Progenitor cell of endocrine pancreas (in vitro differentiated cells): ENCODE measurements around the gene PDE1A. TPM values are rescaled to one million over a fixed set of nuclear protein-coding genes. Genes with fewer than 3 reads are reported as not detected.

Source experiments
- DNase-seq: peaks from one replicate; pipeline ENCODE4 v3.0.0; 2021; ENCODE audit warnings: low spot score; ENCODE audit not compliant: unreplicated experiment
- H3K27ac Mint-ChIP-seq: 2 replicates; pipeline ENCODE4 v1.8.0; 2021; ENCODE audit warnings: mild to moderate bottlenecking, moderate library complexity, mixed read lengths
- H3K27me3 Mint-ChIP-seq: 2 replicates; pipeline ENCODE4 v1.8.0; 2021; ENCODE audit warnings: mixed read lengths
- H3K36me3 Mint-ChIP-seq: 2 replicates; pipeline ENCODE4 v1.8.0; 2022; ENCODE audit warnings: mixed read lengths; ENCODE audit not compliant: insufficient read depth
- H3K4me1 Mint-ChIP-seq: 2 replicates; pipeline ENCODE4 v1.8.0; 2021; ENCODE audit warnings: low read depth, mixed read lengths
- H3K4me3 Mint-ChIP-seq: 2 replicates; pipeline ENCODE4 v1.8.0; 2021; ENCODE audit warnings: low read depth, mild to moderate bottlenecking, moderate library complexity, mixed read lengths
- H3K9me3 Mint-ChIP-seq: 2 replicates; pipeline ENCODE4 v1.8.0; 2021; ENCODE audit warnings: low read depth, mixed read lengths
- CTCF ChIP-seq: fragments of 200-600 bp; sonication (generic); IDR thresholded peaks from one replicate; pipeline ENCODE4 v1.5.0; 2021; ENCODE audit warnings: antibody characterized with exemption, mild to moderate bottlenecking; ENCODE audit not compliant: unreplicated experiment
- total RNA-seq: library from RNA; stranded (reverse); gene quantifications from 2 replicates; pipeline ENCODE4 v1.2.1, GENCODE V29; 2021

The PDE1A gene
- total RNA-seq, 1 donor from 2014 or later, result 2.9 TPM

- Mint-ChIP-seq H3K4me1 (peaks cover 2% of the 10 kb centered on the region), H3K36me3 (no peaks in the 10 kb centered on the region)
Observed at GRCh38 chr2:182241936-182242335, 184.9 kb downstream of the PDE1A start.

GRCh38 chr2:182240862-182241371 is 185.9 kb downstream of the PDE1A start:
- Mint-ChIP-seq H3K27ac (no peak overlapping the region), H3K9me3 (peaks cover 3% of the 10 kb centered on the region), H3K4me3 (no peak overlapping the region), H3K36me3 (no peaks in the 10 kb centered on the region), H3K27me3 (no peaks in the 10 kb centered on the region), H3K4me1 (peaks cover 2% of the 10 kb centered on the region)
- TF ChIP-seq CTCF, result peak; percentile 60
- DNase-seq, result no peak

More at GRCh38 chr2:182241936-182242335, 184.9 kb downstream of the PDE1A start:
- H3K27ac Mint-ChIP-seq, result no peak overlapping the region
- no peak overlapping the region for H3K4me3 Mint-ChIP-seq
- DNase-seq, result no peak
- no peak for TF ChIP-seq CTCF
- peaks cover 3% of the 10 kb centered on the region for H3K9me3 Mint-ChIP-seq
- H3K27me3 Mint-ChIP-seq, result no peaks in the 10 kb centered on the region

GRCh38 chr2:182230561-182230960 is 196.3 kb downstream of the PDE1A start:
- no peak for DNase-seq
- peaks cover 2% of the 10 kb centered on the region for H3K4me1 Mint-ChIP-seq
- H3K9me3 Mint-ChIP-seq, result no peaks in the 10 kb centered on the region
- no peak for TF ChIP-seq CTCF
- no peaks in the 10 kb centered on the region for H3K36me3 Mint-ChIP-seq
- no peaks in the 10 kb centered on the region for H3K27me3 Mint-ChIP-seq
- H3K4me3 Mint-ChIP-seq, result no peak overlapping the region
- no peak overlapping the region for H3K27ac Mint-ChIP-seq

- Mint-ChIP-seq H3K9me3 (no peaks in the 10 kb centered on the region), H3K27ac (no peak overlapping the region), H3K27me3 (no peaks in the 10 kb centered on the region), H3K36me3 (no peaks in the 10 kb centered on the region), H3K4me3 (no peak overlapping the region), H3K4me1 (peaks cover 2% of the 10 kb centered on the region)
- DNase-seq, result no peak
- no peak for TF ChIP-seq CTCF
Observed at GRCh38 chr2:182229297-182229696, 197.5 kb downstream of the PDE1A start.

GRCh38 chr2:182228741-182229140 is 198.1 kb downstream of the PDE1A start:
- no peak for DNase-seq
- Mint-ChIP-seq H3K4me1 (peaks cover 2% of the 10 kb centered on the region), H3K27ac (no peak overlapping the region), H3K9me3 (no peaks in the 10 kb centered on the region), H3K36me3 (no peaks in the 10 kb centered on the region), H3K27me3 (no peaks in the 10 kb centered on the region), H3K4me3 (no peak overlapping the region)
- no peak for TF ChIP-seq CTCF
